H1 (cell line): ENCODE data around the gene ERP29. TPM values are rescaled to one million over a fixed set of nuclear protein-coding genes. Genes with fewer than 3 reads are reported as not detected.

ENCODE experiments used
- CTCF ChIA-PET: fragments of 300-600 bp; sonication (Branson Sonifier 250); formaldehyde crosslinking; loops from one replicate; lab custom pipeline; 2021; ENCODE audit not compliant: partially characterized antibody; lab: Charles Lee
- POLR2A ChIA-PET: fragments of 300-600 bp; sonication (Branson Sonifier 250); formaldehyde crosslinking; loops from one replicate; lab custom pipeline; 2021; ENCODE audit warnings: inconsistent platforms; ENCODE audit not compliant: partially characterized antibody; lab: Charles Lee
- DNase-seq, 2 experiments: peaks; one replicate each; pipeline versions ENCODE4 v3.0.0 to v3.0.0-alpha.2; 2010 to 2022; ENCODE audit warnings: low spot score in 2 of 2, low read depth in 1 of 2, mixed read lengths in 1 of 2
- FAIRE-seq: peaks from 2 replicates; lab custom pipeline; 2011; peaks lifted over from hg19 to GRCh38; lab: Jason Lieb, UNC
- H2AFZ ChIP-seq: 2 replicates; pipeline ENCODE4 v1.8.1; 2012; ENCODE audit warnings: low read length, inconsistent platforms
- H2AK5ac ChIP-seq: 2 replicates; pipeline ENCODE4 v1.6.1; 2013; ENCODE audit warnings: low read depth, low read length
- H2BK120ac ChIP-seq: replicated peaks from 2 replicates; pipeline ENCODE3; 2013; ENCODE audit warnings: low read depth, low read length, inconsistent platforms
- H2BK12ac ChIP-seq: 2 replicates; pipeline ENCODE4 v1.6.1; 2013; ENCODE audit warnings: low read depth, low read length
- H2BK15ac ChIP-seq: 2 replicates; pipeline ENCODE4 v1.6.1; 2013; ENCODE audit warnings: low read length
- H2BK20ac ChIP-seq: 2 replicates; pipeline ENCODE4 v1.6.1; 2013; ENCODE audit warnings: low read length
- H2BK5ac ChIP-seq: 2 replicates; pipeline ENCODE4 v1.6.1; 2013; ENCODE audit warnings: low read depth, low read length
- H3K14ac ChIP-seq: 2 replicates; pipeline ENCODE4 v1.6.1; 2013; ENCODE audit warnings: inconsistent platforms; ENCODE audit not compliant: insufficient read length
- H3K18ac ChIP-seq: 2 replicates; pipeline ENCODE4 v1.6.1; 2013; ENCODE audit warnings: low read length; ENCODE audit errors: extremely low read depth
- H3K23ac ChIP-seq: 2 replicates; pipeline ENCODE4 v1.6.1; 2013; ENCODE audit warnings: inconsistent platforms; ENCODE audit not compliant: insufficient read length
- H3K23me2 ChIP-seq: 2 replicates; pipeline ENCODE4 v1.6.1; 2013; ENCODE audit warnings: low read depth, low read length
- H3K27ac ChIP-seq: 2 replicates; pipeline ENCODE4 v1.6.1; 2011; ENCODE audit warnings: low read depth, low read length, inconsistent platforms
- H3K27me3 ChIP-seq, 4 experiments: replicated peaks in 1 of 4; 1 replicate in 1 of 4; 2 replicates in 3 of 4; pipeline versions ENCODE4 v1.6.1 to v1.8.1; 2011 to 2013; ENCODE audit warnings: low read length in 3 of 4, mild to moderate bottlenecking in 3 of 4, inconsistent platforms in 2 of 4, mixed read lengths in 2 of 4, moderate library complexity in 1 of 4; ENCODE audit not compliant: control insufficient read depth in 3 of 4, insufficient read depth in 3 of 4; ENCODE audit errors: extremely low read depth in 1 of 4
- H3K36me3 ChIP-seq, 4 experiments: 2 replicates each; pipeline versions ENCODE4 v1.6.1 to v1.8.1; 2011 to 2013; ENCODE audit warnings: mild to moderate bottlenecking in 4 of 4, low read length in 3 of 4, moderate library complexity in 2 of 4, control low read depth in 1 of 4, inconsistent platforms in 1 of 4; ENCODE audit not compliant: insufficient read depth in 4 of 4, control insufficient read depth in 2 of 4
- H3K4ac ChIP-seq: replicated peaks from 2 replicates; pipeline ENCODE3; 2013; ENCODE audit warnings: low read length, low read depth, mixed read lengths, inconsistent platforms; ENCODE audit not compliant: insufficient read length
- H3K4me1 ChIP-seq, 4 experiments: replicated peaks in 1 of 4; 1 replicate in 1 of 4; 2 replicates in 3 of 4; pipeline versions ENCODE4 v1.6.1 to v1.8.1; 2011 to 2013; ENCODE audit warnings: low read length in 3 of 4, inconsistent platforms in 2 of 4, mixed read lengths in 1 of 4; ENCODE audit not compliant: insufficient read depth in 4 of 4, control insufficient read depth in 3 of 4
- H3K4me2 ChIP-seq, 2 experiments: 2 replicates each; pipeline versions ENCODE4 v1.6.1 to v1.8.1; 2011 to 2013; ENCODE audit warnings: low read depth in 2 of 2, low read length in 2 of 2, control low read depth in 1 of 2, inconsistent platforms in 1 of 2, mild to moderate bottlenecking in 1 of 2; ENCODE audit not compliant: insufficient read depth in 1 of 2
- H3K4me3 ChIP-seq, 4 experiments: fragments of 200-600, 300-600 bp in 1 of 4; sonication (generic), shearing (Covaris generic), sonication (Bioruptor Twin) in 1 of 4; 2 replicates each; pipeline versions ENCODE4 v1.5.1 to v1.8.1; 2011 to 2016; ENCODE audit warnings: low read length in 4 of 4, low read depth in 3 of 4, control low read depth in 2 of 4, inconsistent platforms in 2 of 4, mild to moderate bottlenecking in 2 of 4, mixed read lengths in 1 of 4, moderate library complexity in 1 of 4; ENCODE audit not compliant: insufficient read depth in 2 of 4; ENCODE audit errors: extremely low read depth in 1 of 4
- H3K56ac ChIP-seq: replicated peaks from 2 replicates; pipeline ENCODE3; 2013; ENCODE audit warnings: low read depth, mild to moderate bottlenecking, mixed read lengths, low read length, inconsistent platforms; ENCODE audit not compliant: insufficient read length
- H3K79me1 ChIP-seq: 2 replicates; pipeline ENCODE4 v1.6.1; 2013; ENCODE audit warnings: low read depth, low read length, control low read depth
- H3K79me2 ChIP-seq, 2 experiments: 2 replicates each; pipeline versions ENCODE4 v1.6.1 to v1.8.1; 2012 to 2013; ENCODE audit warnings: low read length in 2 of 2, mild to moderate bottlenecking in 2 of 2, inconsistent platforms in 1 of 2; ENCODE audit not compliant: insufficient read depth in 2 of 2, control insufficient read depth in 1 of 2
- H3K9ac ChIP-seq, 4 experiments: replicated peaks in 1 of 4; 1 replicate in 1 of 4; 2 replicates in 3 of 4; pipeline versions ENCODE4 v1.6.1 to v1.8.1; 2011 to 2013; ENCODE audit warnings: low read depth in 3 of 4, low read length in 3 of 4, control low read depth in 2 of 4, mild to moderate bottlenecking in 2 of 4, moderate library complexity in 2 of 4, inconsistent platforms in 1 of 4; ENCODE audit errors: extremely low read depth in 1 of 4
- H3K9me3 ChIP-seq, 2 experiments: 2 replicates each; pipeline versions ENCODE4 v1.6.1 to v1.8.1; 2012 to 2013; ENCODE audit warnings: mild to moderate bottlenecking in 2 of 2, moderate library complexity in 2 of 2, control low read depth in 1 of 2, inconsistent platforms in 1 of 2, low read depth in 1 of 2, low read length in 1 of 2, mixed read lengths in 1 of 2; ENCODE audit not compliant: insufficient read depth in 2 of 2
- H4K20me1 ChIP-seq, 2 experiments: replicated peaks in 1 of 2; 2 replicates each; pipeline versions ENCODE3 to v1.8.1; 2011 to 2013; ENCODE audit warnings: inconsistent platforms in 2 of 2, low read length in 2 of 2, mild to moderate bottlenecking in 1 of 2; ENCODE audit not compliant: insufficient read depth in 2 of 2, control insufficient read depth in 1 of 2
- H4K5ac ChIP-seq: 2 replicates; pipeline ENCODE4 v1.6.1; 2013; ENCODE audit warnings: low read length, low read depth, mixed read lengths, inconsistent platforms; ENCODE audit not compliant: insufficient read length
- H4K8ac ChIP-seq: 2 replicates; pipeline ENCODE4 v1.8.0; 2013; ENCODE audit warnings: mild to moderate bottlenecking, moderate library complexity, low read length, inconsistent platforms; ENCODE audit not compliant: insufficient read depth; ENCODE audit errors: extremely low read depth
- H4K91ac ChIP-seq: replicated peaks from 2 replicates; pipeline ENCODE3; 2013; ENCODE audit warnings: low read length, mixed read lengths, inconsistent platforms; ENCODE audit not compliant: insufficient read length
- BACH1 ChIP-seq: IDR thresholded peaks from 2 replicates; pipeline ENCODE4 v1.6.1; 2012; ENCODE audit warnings: low read length, improper control_type of control experiment
- SIN3A ChIP-seq, 2 experiments: IDR thresholded peaks in 1 of 2; conservative IDR thresholded peaks in 1 of 2; 2 replicates each; pipeline ENCODE4 v1.6.1; 2011 to 2012; ENCODE audit warnings: low read length in 2 of 2, improper control_type of control experiment in 1 of 2, low read depth in 1 of 2, mild to moderate bottlenecking in 1 of 2
- WGBS, 2 experiments: shearing (Covaris generic) in 1 of 2; methylation state at CpG; one replicate each; pipeline versions ENCODE4 v1.1.6 to v1.1.7; 2013 to 2015; ENCODE audit warnings: low lambda C conversion rate in 2 of 2, mixed read lengths in 2 of 2, inconsistent platforms in 1 of 2, low coverage in 1 of 2, missing lambda C conversion rate in 1 of 2; ENCODE audit not compliant: insufficient replicate concordance in 2 of 2, insufficient coverage in 1 of 2, insufficient read length in 1 of 2; ENCODE audit errors: extremely low coverage in 1 of 2, missing lambda C conversion rate in 1 of 2; 5-methylcytosine and 5-hydroxymethylcytosine counted together
- polyA plus RNA-seq, 7 experiments: library from polyadenylated mRNA; depleted of rRNA in 3 of 7; stranded (reverse) in 5 of 7; unstranded in 2 of 7; fragments of >200 nt in 5 of 7; fragments of 200-250 nt in 2 of 7; gene quantifications; 1 replicate in 5 of 7; 2 replicates in 1 of 7; 4 replicates in 1 of 7; pipeline versions ENCODE4 v1.2.1 to v1.2.3, GENCODE V29; 2011 to 2013; ENCODE audit warnings: missing spikeins in 2 of 7, mixed read lengths in 2 of 7
- total RNA-seq: library from RNA; stranded (reverse); fragmentation: NEBNext Ultra II Directional; extraction: Animal tissue kit (Norgen Biotek cat#: 25700); gene quantifications from 2 replicates; pipeline ENCODE4 v1.2.1, GENCODE V29; 2021

ERP29 gene
- total and polyA plus RNA-seq, 2 of the 8 experiments (the other 6 are each of a cell fraction or from before 2014, with no cell fraction given): 88.7 to 171 TPM

DNA sequence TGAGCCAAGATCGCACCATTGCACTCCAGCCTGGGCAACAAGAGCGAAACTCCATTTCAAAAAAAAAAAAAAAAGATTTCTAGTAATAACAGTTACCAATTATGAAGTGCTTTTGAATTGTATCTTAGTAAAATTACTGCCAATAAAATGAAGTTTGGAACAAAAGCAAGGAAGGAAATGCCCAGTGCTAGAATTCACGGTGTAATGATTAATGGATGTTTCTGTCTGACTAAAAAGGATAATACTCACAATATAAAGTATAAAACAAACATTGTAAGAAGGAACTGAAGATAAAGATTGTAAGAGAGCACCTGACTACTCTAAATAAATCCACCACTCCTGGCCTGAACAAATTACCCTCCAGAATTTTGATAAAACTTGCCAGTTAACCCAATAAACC lies 4.3 kb upstream of the ERP29 start:
- no peak for DNase-seq
- H3K23ac ChIP-seq: no peak overlapping the region
- no peak overlapping the region for H3K27ac ChIP-seq
- H3K4me3 ChIP-seq: no peak overlapping the region
- no peak overlapping the region for H4K5ac ChIP-seq
- ChIA-PET CTCF (no interaction called here), POLR2A (no interaction called here)
- H2AFZ ChIP-seq: no peak overlapping the region
- no peak overlapping the region for H3K14ac ChIP-seq
- no peak overlapping the region for H2BK5ac ChIP-seq
- H3K4ac ChIP-seq: no peak overlapping the region
- H4K91ac ChIP-seq: no peak overlapping the region
- no peak overlapping the region for H2BK15ac ChIP-seq
- H3K56ac ChIP-seq: no peak overlapping the region
- H3K4me2 ChIP-seq: no peak overlapping the region
- H2BK12ac ChIP-seq: no peak overlapping the region
- H4K8ac ChIP-seq: no peak overlapping the region
- no peaks in the 10 kb centered on the region; the same call in 1 of the 2 replicates for H3K79me1 ChIP-seq
- no peak overlapping the region for H2AK5ac ChIP-seq
- peaks cover 0 to 16% of the 10 kb centered on the region in 2 experiments; a peak in 3 of 4 replicates for H3K79me2 ChIP-seq
- H3K36me3 ChIP-seq: no peaks in the 10 kb centered on the region
- H3K4me1 ChIP-seq: peaks cover 0 to 8% (median 3%) of the 10 kb centered on the region in 4 experiments
- H3K27me3 ChIP-seq: no peaks in the 10 kb centered on the region
- no peaks in the 10 kb centered on the region for H3K9me3 ChIP-seq
- no peaks in the 10 kb centered on the region for H4K20me1 ChIP-seq
- H3K9ac ChIP-seq: no peak overlapping the region
- H2BK120ac ChIP-seq: no peak overlapping the region
- no peak overlapping the region for H2BK20ac ChIP-seq
- FAIRE-seq: no peak
- H3K18ac ChIP-seq: no peak overlapping the region
- no peak for TF ChIP-seq BACH1
- no peak for TF ChIP-seq SIN3A (conservative IDR thresholded peaks at IDR 0.05 in 1 of 2, IDR thresholded peaks at IDR 0.05 in 1 of 2; ENCODE audit: low read depth in 1 of 2, low read length in 2 of 2)
- peaks cover 6% of the 10 kb centered on the region for H3K23me2 ChIP-seq
- WGBS, 2 experiments: 98% methylated on average over 2 of the region's 3 CpGs; no CpG with 5 or more reads in 1 of the 2 experiments
